ENCODE results near the gene GALNT10. TPM values are rescaled to one million over a fixed set of nuclear protein-coding genes. Genes with fewer than 3 reads are reported as not detected.

Gene GALNT10
- total RNA-seq, 1 donor from 2014 or later, result 52.3 TPM

GRCh38 chr5:154395407-154396106, 205.0 kb downstream of the GALNT10 start:
- TF ChIP-seq CTCF (IDR thresholded peaks at IDR 0.05), result no peak
- no peak overlapping the region for H3K27ac ChIP-seq
- intact Hi-C loops (cut with DNase I), result no loop called here
- H3K27me3 ChIP-seq, result no peaks in the 10 kb centered on the region
- peaks cover 0 to 30% of the 10 kb centered on the region in 2 donors for H3K36me3 ChIP-seq
- peaks cover 0 to 3% of the 10 kb centered on the region in 2 donors for H3K4me1 ChIP-seq
- no peaks in the 10 kb centered on the region for H3K9me3 ChIP-seq
- no peak for DNase-seq (ENCODE audit: low spot score in 2 of 2)
- H3K4me3 ChIP-seq, result no peak overlapping the region

DNA sequence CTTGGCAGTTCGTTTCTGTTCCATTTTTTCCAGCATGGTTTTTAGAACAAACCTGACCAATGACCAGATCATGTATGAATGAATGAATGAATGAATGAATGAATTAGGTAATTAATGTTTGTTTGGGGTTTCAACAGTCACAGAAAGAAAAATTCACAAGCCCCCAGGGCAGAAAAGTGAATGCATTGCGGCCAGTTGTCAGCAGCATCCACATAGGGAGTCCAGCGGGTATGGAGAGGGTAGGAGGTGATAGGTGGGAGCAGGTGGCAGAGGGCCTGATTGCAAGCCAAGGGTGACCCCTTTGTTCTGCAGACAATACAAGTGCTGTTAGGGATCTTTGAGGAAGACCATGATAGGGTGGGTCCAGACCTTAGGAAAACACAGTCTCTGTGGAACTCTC, 205.6 kb downstream of the GALNT10 start:
- no peak overlapping the region for H3K27ac ChIP-seq
- H3K9me3 ChIP-seq, result no peaks in the 10 kb centered on the region
- DNase-seq (ENCODE audit: low spot score in 2 of 2), result no peak
- intact Hi-C loops (cut with DNase I), result no loop called here
- H3K36me3 ChIP-seq, result peaks cover 0 to 24% of the 10 kb centered on the region in 2 donors
- TF ChIP-seq CTCF (IDR thresholded peaks at IDR 0.05), result no peak
- H3K27me3 ChIP-seq, result no peaks in the 10 kb centered on the region
- H3K4me1 ChIP-seq, result peaks cover 0 to 3% of the 10 kb centered on the region in 2 donors
- no peak overlapping the region for H3K4me3 ChIP-seq

GRCh38 chr5:154397652-154398406, 207.3 kb downstream of the GALNT10 start:
- TF ChIP-seq CTCF (IDR thresholded peaks at IDR 0.05), result peak in 1 of 3 experiments; percentile 4
- H3K27me3 ChIP-seq, result no peaks in the 10 kb centered on the region
- intact Hi-C loops (cut with DNase I), result no loop called here
- peaks cover 0 to 10% of the 10 kb centered on the region in 2 donors for H3K36me3 ChIP-seq
- DNase-seq (ENCODE audit: low spot score in 2 of 2), result no peak
- H3K9me3 ChIP-seq, result no peaks in the 10 kb centered on the region
- no peak overlapping the region for H3K4me3 ChIP-seq
- H3K27ac ChIP-seq, result no peak overlapping the region
- H3K4me1 ChIP-seq, result peaks cover 0 to 3% of the 10 kb centered on the region in 2 donors

DNA sequence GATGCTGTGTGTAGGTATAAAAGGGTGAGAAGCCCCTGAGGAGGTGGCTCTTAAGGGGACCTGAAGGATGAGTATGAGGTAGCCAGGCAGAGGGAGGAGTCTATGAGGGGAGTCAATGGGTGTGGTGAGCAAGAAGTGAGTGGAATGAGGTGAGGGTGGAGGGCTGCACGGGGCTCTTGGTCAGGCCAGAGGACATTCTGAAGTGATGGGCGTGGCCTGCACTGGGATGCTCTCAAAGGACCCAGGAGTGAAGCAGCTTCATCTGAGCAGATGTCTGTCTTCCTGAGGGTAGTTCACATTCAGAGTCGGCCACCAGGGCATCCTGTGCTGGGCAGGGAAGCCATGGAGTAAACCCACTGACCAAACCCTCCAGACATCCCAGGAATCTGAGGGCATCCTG, 210.1 kb downstream of the GALNT10 start:
- no peak overlapping the region for H3K4me3 ChIP-seq
- peaks cover 4 to 6% of the 10 kb centered on the region in 2 donors for H3K4me1 ChIP-seq
- H3K27ac ChIP-seq, result no peak overlapping the region
- TF ChIP-seq CTCF (IDR thresholded peaks at IDR 0.05), result no peak
- H3K27me3 ChIP-seq, result no peaks in the 10 kb centered on the region
- DNase-seq (ENCODE audit: low spot score in 2 of 2), result no peak
- intact Hi-C loops (cut with DNase I), result no loop called here
- H3K9me3 ChIP-seq, result no peaks in the 10 kb centered on the region
- no peaks in the 10 kb centered on the region for H3K36me3 ChIP-seq

- H3K36me3 ChIP-seq, result no peaks in the 10 kb centered on the region
- no peaks in the 10 kb centered on the region for H3K27me3 ChIP-seq
- H3K4me1 ChIP-seq, result peaks cover 5 to 7% of the 10 kb centered on the region in 2 donors
- no peak for DNase-seq (ENCODE audit: low spot score in 2 of 2)
- H3K4me3 ChIP-seq, result no peak overlapping the region
- intact Hi-C loops (cut with DNase I), result no loop called here
- no peaks in the 10 kb centered on the region for H3K9me3 ChIP-seq
- no peak overlapping the region for H3K27ac ChIP-seq
- TF ChIP-seq CTCF (IDR thresholded peaks at IDR 0.05), result no peak
Observed at GRCh38 chr5:154401355-154401754, 210.8 kb downstream of the GALNT10 start.
